Mesenteric fat pad (tissue), 1 donor: ENCODE measurements around the gene ACAD9. TPM values are rescaled to one million over a fixed set of nuclear protein-coding genes. Genes with fewer than 3 reads are reported as not detected.
"Not testable (repeated sequence)": the region's sequence is repeated elsewhere in the genome, so short reads cannot be mapped to it uniquely, and the experiment has no call there.

Experiments used
- DNase-seq: peaks from one replicate; pipeline ENCODE4 v3.0.0-alpha.2; 2020; ENCODE audit warnings: low spot score
- total RNA-seq: library from RNA; stranded (reverse); fragmentation: NEBNext Ultra II Directional; extraction: Animal tissue kit (Norgen Biotek cat#: 25700); gene quantifications from one replicate; pipeline ENCODE4 v1.2.1, GENCODE V29; 2021
- donor health status: DM: yes; HTN: yes; CAD: no.

Gene ACAD9
- total RNA-seq, 1 donor from 2014 or later = 46.3 TPM

DNA sequence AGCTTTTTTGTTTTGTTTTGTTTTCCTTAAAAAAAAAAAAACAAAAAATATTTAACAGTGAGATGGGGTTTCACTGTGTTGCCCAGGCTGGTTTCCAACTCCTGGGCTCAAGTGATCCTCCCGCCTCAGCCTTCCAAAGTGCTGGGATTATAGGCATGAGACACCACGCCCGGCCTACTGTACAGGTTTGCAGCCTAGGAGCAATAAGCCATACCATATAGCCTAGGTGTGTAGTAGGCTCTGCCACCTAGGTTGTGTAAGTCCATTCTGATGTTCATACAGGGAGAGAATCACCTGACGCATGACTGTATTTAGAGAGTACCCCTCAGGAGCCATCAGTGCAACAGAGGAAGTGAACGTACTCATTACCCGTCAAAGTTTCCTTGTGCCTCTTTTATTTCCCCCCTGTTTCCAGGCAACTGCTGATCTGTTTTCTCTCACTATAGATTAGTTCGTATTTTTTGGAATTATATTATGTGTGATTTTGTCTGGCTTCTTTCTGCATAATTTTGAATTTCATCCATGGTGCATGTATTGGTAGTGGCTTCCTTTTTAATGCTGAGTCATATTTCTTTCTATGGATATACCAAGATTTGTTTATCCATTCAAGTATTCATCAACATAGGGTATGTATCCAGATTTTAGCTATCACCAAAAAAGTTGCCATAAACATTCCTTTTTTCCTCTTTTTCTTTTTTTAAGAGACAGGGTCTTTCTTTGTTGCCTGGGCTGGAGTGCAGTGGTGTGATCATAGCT, 9.9 kb downstream of the ACAD9 start:
- no peak for DNase-seq

DNA sequence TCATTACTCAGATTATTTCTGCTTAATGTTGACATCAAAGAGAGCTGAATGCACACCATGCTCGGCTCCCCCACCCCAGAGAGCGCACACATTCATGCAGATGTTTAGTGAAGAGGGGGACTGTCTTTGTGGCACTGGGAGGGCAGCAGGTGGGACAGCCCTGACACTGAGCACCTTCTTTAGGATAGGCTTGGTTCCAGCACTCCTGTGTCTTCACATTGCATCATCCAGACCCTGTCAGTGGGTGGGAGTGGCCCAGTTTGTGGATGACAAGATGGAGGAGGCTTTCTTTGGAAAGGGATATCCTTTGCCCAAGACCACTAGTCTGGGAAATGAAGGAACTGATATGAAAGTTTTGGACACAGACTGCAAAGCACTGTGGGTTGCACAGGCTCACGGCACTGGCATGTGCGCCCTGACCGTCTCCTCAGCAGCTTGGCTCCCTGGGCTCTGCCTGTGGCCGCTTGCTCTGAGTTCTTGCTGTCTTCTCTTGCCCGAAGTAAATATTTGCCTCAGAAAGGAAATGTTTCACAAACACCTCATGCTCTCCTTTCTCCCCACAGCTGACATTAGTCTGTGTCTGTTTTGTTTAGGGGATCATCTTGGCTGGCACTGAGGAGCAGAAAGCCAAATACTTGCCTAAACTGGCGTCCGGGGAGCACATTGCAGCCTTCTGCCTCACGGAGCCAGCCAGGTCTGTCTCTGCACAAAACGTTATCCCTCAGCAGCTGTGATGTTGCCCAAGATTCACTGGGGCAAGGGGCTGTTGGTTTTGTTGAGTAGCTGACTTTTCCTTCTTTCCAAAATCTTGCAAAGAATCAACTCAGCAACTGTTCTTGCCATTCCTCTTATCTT, 16.6 kb downstream of the ACAD9 start:
- DNase-seq = no peak

DNA sequence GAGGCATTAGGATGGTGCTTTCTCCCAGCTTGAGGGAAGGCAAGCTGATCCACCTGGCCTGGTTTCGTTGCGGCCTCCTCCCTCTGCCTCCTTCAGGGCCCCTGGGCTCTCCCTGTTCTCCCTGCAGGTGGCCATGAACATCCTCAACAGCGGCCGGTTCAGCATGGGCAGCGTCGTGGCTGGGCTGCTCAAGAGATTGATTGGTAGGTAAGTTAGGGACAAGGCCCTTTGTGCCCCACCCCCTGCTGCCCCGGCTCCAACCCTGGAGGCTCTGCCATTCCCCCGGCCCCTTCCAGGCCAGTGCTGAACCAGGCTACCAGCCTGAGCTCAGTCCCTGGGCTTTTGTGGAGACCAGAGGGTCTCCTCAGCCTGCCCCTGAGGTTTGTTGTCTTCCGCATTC, 23.0 kb downstream of the ACAD9 start:
- peak; percentile 68 for DNase-seq

DNA sequence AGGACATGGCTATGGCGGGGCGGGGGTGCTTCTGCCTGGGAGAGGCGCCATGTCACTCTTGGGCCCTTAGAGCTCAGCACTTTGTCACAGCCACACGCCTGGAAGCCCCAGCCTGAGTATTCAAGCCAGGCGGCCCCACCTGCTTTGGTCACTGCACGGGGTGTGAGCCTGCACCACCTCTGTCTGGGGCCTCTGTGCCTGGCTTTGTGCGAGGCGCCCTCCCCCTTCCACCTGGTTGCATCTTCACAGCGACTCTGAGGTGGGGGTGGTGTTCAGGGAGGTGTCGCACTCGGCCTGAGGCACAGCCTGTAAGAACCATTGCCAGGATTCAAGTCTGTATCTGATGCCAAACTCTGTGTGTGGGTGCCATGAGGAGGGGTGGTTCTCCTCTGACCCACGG, 24.1 kb downstream of the ACAD9 start:
- DNase-seq = peak; percentile 67

- no peak for DNase-seq
These were observed 26.8 kb downstream of the ACAD9 start for GRCh38 chr3:128906031-128906803.

GRCh38 chr3:128906804-128907525, 27.5 kb downstream of the ACAD9 start:
- peak; percentile 84 for DNase-seq

GRCh38 chr3:128907706-128908445, 28.5 kb downstream of the ACAD9 start:
- DNase-seq = peak; percentile 71

GRCh38 chr3:128908951-128909350, 29.5 kb downstream of the ACAD9 start:
- DNase-seq = peak; percentile 79

DNA sequence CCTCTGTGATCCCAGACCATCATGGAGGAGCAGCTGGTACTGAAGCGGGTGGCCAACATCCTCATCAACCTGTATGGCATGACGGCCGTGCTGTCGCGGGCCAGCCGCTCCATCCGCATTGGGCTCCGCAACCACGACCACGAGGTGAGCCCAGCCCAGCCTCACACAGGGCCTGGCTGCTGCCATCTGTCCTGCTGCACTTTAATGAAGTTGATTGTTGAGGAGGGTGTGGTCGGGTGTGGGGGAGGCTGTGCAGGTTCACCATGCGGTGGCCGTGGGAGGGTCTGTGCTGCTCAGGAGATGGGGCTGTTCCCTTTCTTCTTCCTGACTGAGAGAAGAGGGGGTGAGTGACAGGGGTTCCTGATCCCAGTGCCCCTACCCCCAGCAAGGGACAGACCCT, 30.6 kb downstream of the ACAD9 start:
- DNase-seq = peak; percentile 82

DNA sequence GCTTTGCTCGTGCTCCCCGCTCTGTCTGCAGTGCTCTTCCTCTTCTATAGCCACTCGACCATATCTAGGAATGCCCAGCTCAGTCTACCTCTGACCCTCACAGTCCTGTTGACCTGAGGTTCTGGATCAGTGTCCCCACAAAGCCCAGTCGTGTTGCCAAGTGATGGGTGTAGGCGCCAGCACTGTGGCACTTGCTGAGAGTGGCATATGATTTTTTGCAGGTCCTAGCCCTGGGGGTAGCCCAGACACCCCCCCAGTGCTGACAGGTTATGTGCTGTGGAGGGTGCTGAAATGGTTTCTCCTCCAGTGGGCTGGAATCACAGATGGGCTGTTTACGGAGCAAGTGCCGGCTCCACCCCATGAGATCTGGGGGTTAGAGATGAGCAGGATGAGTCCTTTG, 32.5 kb downstream of the ACAD9 start:
- peak; percentile 83 for DNase-seq

- DNase-seq = peak; percentile 53
These were observed 35.7 kb downstream of the ACAD9 start for GRCh38 chr3:128914966-128915645.

GRCh38 chr3:128917291-128917690, 37.9 kb downstream of the ACAD9 start:
- DNase-seq = no peak

GRCh38 chr3:128919988-128920387, 40.6 kb downstream of the ACAD9 start:
- no peak for DNase-seq

GRCh38 chr3:128922804-128923459, 43.5 kb downstream of the ACAD9 start:
- DNase-seq = peak; percentile 53

GRCh38 chr3:128923576-128923975, 44.2 kb downstream of the ACAD9 start:
- no peak for DNase-seq

- not testable (repeated sequence) for DNase-seq
These were observed 44.6 kb downstream of the ACAD9 start for GRCh38 chr3:128923986-128924385.

GRCh38 chr3:128929364-128929763, 49.9 kb downstream of the ACAD9 start:
- DNase-seq = no peak

- DNase-seq = peak; percentile 49
These were observed 51.6 kb downstream of the ACAD9 start for GRCh38 chr3:128931046-128931445.
